ENCODE measurements around the gene CCDC14.

The CCDC14 gene

DNA sequence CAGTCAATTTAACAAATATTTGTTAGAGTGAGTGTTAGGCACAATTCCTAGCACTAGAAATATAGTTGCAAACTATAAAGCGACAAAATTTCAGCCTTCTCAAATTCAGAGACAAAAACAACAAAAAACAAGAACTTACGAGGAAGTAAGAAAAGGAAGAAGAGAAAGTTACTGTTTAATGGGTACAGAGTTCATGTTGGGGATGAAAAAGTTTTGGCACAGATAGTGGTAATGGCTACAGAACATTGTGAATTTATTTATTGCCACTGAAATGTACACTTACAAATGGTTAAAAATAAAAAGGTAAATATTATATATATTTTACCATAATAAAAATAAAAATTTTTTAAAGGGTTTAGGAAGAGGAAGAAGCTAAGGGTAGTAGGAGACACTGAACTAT, 21.3 kb downstream of the CCDC14 start:
- no peak for DNase-seq (ENCODE audit: low read depth, low spot score)
- CTCF ChIA-PET = interaction anchor here (1.2 to 2.6 kb wide), 5 partner anchors 13 to 109 kb away, joined by 3 to 9 read pairs (median 5); no protein-coding TSS in a partner anchor
- POLR2A ChIA-PET = no interaction called here
- TF ChIP-seq, protein P1, sequence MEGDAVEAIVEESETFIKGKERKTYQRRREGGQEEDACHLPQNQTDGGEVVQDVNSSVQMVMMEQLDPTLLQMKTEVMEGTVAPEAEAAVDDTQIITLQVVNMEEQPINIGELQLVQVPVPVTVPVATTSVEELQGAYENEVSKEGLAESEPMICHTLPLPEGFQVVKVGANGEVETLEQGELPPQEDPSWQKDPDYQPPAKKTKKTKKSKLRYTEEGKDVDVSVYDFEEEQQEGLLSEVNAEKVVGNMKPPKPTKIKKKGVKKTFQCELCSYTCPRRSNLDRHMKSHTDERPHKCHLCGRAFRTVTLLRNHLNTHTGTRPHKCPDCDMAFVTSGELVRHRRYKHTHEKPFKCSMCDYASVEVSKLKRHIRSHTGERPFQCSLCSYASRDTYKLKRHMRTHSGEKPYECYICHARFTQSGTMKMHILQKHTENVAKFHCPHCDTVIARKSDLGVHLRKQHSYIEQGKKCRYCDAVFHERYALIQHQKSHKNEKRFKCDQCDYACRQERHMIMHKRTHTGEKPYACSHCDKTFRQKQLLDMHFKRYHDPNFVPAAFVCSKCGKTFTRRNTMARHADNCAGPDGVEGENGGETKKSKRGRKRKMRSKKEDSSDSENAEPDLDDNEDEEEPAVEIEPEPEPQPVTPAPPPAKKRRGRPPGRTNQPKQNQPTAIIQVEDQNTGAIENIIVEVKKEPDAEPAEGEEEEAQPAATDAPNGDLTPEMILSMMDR (IDR thresholded peaks at IDR 0.05; ENCODE audit: insufficient read depth, low read length, missing control alignments) = no peak
- no peak overlapping the region for H3K4me3 ChIP-seq (ENCODE audit: low read depth, low read length)

DNA sequence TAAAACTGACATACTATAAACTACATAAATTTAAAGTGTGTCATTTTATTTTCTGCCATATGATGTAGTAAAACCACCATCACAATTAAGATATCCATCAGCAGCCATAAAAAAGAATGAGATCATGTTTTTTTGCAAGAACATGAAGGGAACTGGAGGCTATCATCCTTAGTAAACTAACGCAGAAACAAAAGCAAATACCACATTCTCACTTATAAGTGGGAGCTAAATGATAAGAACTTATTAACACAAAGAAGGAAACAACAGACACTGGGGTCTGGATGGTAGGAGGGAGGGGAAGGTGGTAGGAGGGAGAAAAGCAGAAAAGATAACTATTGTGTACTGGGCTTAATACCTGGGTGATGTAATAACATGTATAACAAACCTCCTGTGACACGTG, 24.6 kb downstream of the CCDC14 start:
- DNase-seq (ENCODE audit: low read depth, low spot score) = no peak
- no peak overlapping the region for H3K4me3 ChIP-seq (ENCODE audit: low read depth, low read length)
- ChIA-PET CTCF (interaction anchor here (0.6 to 1.2 kb wide), 2 partner anchors 20 to 54 kb away, joined by 3 read pairs; no protein-coding TSS in a partner anchor), POLR2A (no interaction called here)
- TF ChIP-seq, protein P1 (IDR thresholded peaks at IDR 0.05; ENCODE audit: insufficient read depth, low read length, missing control alignments) = no peak

DNA sequence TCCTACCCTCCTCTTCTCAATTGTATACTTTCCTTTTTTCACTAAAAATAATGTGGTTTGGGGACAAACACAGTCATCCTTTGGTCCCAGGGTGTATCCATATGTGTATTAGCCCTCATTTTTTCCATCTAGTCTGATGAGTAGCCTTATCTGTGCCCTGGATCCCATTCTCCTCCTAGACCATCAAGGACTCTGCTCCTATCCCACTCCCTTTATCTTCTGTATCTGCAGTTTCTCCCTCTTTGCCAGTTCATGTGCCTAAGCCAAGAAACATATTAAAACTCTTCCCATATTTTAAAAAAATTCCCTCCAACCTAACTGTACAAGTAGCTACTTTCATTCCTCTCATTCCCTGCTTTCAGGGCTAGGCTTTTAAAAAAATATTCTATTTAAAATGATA, 25.2 kb downstream of the CCDC14 start:
- POLR2A ChIA-PET = interaction anchor here (0.7 kb wide), 1 partner anchor 349 kb away, joined by 3 read pairs; no protein-coding TSS in a partner anchor
- CTCF ChIA-PET = interaction anchor here (0.6 to 1.2 kb wide), 2 partner anchors 20 to 53 kb away, joined by 3 read pairs; no protein-coding TSS in a partner anchor
- H3K4me3 ChIP-seq (ENCODE audit: low read depth, low read length) = no peak overlapping the region
- TF ChIP-seq, protein P1 (IDR thresholded peaks at IDR 0.05; ENCODE audit: insufficient read depth, low read length, missing control alignments) = no peak
- no peak for DNase-seq (ENCODE audit: low read depth, low spot score)

DNA sequence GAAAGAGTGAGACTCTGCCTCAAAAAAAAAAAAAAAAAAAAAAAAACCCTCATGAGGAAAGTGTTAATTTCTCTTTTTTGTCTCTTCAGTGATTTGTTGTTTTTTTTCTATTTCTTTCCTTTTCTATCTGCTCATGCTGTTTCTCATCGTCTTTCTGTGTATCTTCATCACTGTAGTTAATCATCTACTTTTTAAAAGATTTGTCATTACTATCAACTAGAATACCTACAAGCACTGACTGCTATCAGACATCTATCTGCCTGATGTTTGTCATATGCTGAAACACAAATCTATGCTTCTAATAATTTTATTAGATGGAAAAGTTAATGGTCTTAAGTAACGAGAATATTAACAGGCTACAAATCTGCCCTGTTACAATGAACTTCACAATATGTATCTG, 26.8 kb downstream of the CCDC14 start:
- ChIA-PET CTCF (no interaction called here), POLR2A (no interaction called here)
- H3K4me3 ChIP-seq (ENCODE audit: low read depth, low read length) = no peak overlapping the region
- DNase-seq (ENCODE audit: low read depth, low spot score) = no peak
- TF ChIP-seq, protein P1 (IDR thresholded peaks at IDR 0.05; ENCODE audit: insufficient read depth, low read length, missing control alignments) = no peak

DNA sequence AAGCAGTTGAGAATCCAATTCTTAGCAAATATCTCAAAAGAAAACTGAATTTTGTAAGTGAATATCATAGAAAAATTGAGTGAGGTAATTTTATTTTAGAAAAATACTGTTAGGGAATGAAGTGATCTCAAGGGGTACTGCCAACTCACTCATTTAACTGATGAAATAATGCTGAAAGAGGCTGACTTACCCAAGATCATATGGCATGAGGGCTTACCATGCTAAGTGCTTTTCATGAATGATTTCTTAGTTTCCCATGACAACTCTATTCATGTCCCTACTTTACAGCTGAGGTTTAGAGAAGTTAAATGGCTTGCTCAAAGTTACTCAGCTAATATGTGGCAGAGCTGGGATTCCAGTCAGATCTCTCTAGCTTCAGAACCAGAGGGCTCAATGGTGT, 30.6 kb downstream of the CCDC14 start:
- H3K4me3 ChIP-seq (ENCODE audit: low read depth, low read length) = no peak overlapping the region
- ChIA-PET POLR2A (no interaction called here), CTCF (no interaction called here)
- TF ChIP-seq, protein P1 (IDR thresholded peaks at IDR 0.05; ENCODE audit: insufficient read depth, low read length, missing control alignments) = no peak
- no peak for DNase-seq (ENCODE audit: low read depth, low spot score)

DNA sequence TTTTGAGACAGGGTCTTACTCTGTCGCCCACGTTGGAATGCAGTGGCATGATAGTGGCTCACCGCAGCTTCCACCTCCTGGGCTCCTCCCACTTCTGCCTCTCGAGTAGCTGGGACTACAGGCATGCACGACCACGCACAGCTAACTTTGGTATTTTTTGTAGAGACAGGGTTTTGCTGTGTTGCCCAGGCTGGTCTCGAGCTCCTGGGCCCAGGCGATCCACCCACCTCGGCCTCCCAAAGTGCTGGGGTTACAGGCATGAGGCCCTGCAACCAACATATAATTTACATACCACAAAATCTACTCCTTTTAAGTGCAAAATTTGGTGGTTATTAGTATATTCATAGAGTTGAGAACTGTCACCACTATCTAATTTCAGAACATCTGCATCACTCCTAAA, 31.7 kb downstream of the CCDC14 start:
- DNase-seq (ENCODE audit: low read depth, low spot score) = no peak
- TF ChIP-seq, protein P1 (IDR thresholded peaks at IDR 0.05; ENCODE audit: insufficient read depth, low read length, missing control alignments) = no peak
- ChIA-PET CTCF (no interaction called here), POLR2A (no interaction called here)
- H3K4me3 ChIP-seq (ENCODE audit: low read depth, low read length) = no peak overlapping the region
